ENCODE data around the gene SH3RF3. TPM values are rescaled to one million over a fixed set of nuclear protein-coding genes. Genes with fewer than 3 reads are reported as not detected.

Gene SH3RF3
- total RNA-seq, 4 donors from 2014 or later: 2.8 to 5.7 (median 3.0) TPM

DNA sequence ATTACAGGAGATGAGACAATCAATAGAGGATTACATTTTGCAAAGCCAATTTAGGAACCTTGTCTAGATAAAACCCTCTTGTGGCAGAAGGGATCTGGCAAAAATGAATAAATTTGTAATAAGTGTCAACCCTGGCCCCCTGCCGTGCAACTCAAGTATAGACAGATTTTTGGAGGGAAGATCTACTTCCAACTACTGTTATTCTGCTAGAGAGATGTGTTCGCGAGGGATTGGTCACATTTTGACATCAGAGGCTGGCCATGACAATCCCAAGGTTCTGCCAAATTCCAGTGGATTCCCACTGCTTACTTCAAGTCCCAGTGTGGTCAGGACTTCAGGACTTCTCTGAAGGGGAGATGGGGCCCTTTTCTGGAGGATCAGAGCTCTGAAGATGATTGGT is 192.6 kb downstream of the SH3RF3 start:
- in situ Hi-C loops (cut with MboI; ENCODE audit: low sequenced_read_pairs in 4 of 4): loop anchor here in 1 of 4 donors (25.0 kb wide), 1 partner anchor 184 kb away; the partner anchor contains the start of gene SH3RF3
- peaks cover 69 to 79% of the 10 kb centered on the region in 2 donors for H3K4me1 ChIP-seq
- intact Hi-C loops (cut with DNase I; ENCODE audit: low total_unique reads): loop anchor here (5.0 kb wide), 2 partner anchors 79 to 191 kb away; no protein-coding TSS in a partner anchor

DNA sequence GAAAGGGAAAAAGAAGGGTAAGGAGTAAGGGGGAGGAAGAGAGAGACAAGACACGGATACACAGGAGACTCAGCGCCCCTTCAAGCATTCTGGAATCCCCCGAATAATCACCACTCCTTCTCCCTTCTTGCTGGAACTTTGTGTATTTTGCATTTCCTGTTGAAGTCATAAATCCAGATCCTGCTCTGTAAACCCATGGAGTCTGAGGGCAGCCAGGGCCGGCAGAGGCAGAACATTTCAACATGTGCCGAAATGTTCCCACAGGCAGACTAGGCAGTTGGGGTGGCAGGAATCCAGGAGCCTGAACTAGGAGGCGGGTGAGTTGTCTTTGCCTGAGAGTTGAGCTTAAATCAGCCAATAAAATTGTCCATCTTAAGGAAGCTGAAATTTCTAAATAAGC is 193.1 kb downstream of the SH3RF3 start:
- intact Hi-C loops (cut with DNase I; ENCODE audit: low total_unique reads): loop anchor here (5.0 kb wide), 2 partner anchors 80 to 190 kb away; no protein-coding TSS in a partner anchor
- no peaks in the 10 kb centered on the region for H3K36me3 ChIP-seq
- peak; percentile 91 for DNase-seq
- H3K4me1 ChIP-seq: peaks cover 68 to 81% of the 10 kb centered on the region in 2 donors
- H3K9me3 ChIP-seq: no peaks in the 10 kb centered on the region
- TF ChIP-seq, protein P1, sequence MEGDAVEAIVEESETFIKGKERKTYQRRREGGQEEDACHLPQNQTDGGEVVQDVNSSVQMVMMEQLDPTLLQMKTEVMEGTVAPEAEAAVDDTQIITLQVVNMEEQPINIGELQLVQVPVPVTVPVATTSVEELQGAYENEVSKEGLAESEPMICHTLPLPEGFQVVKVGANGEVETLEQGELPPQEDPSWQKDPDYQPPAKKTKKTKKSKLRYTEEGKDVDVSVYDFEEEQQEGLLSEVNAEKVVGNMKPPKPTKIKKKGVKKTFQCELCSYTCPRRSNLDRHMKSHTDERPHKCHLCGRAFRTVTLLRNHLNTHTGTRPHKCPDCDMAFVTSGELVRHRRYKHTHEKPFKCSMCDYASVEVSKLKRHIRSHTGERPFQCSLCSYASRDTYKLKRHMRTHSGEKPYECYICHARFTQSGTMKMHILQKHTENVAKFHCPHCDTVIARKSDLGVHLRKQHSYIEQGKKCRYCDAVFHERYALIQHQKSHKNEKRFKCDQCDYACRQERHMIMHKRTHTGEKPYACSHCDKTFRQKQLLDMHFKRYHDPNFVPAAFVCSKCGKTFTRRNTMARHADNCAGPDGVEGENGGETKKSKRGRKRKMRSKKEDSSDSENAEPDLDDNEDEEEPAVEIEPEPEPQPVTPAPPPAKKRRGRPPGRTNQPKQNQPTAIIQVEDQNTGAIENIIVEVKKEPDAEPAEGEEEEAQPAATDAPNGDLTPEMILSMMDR (IDR thresholded peaks at IDR 0.05 in 4 of 5, conservative IDR thresholded peaks at IDR 0.05 in 1 of 5): no peak
- TF ChIP-seq POLR2A (IDR thresholded peaks at IDR 0.05): no peak
- in situ Hi-C loops (cut with MboI; ENCODE audit: low sequenced_read_pairs in 4 of 4): loop anchor here in 1 of 4 donors (25.0 kb wide), 1 partner anchor 185 kb away; the partner anchor contains the start of gene SH3RF3
- ATAC-seq: peak; percentile 74 to 80
- H3K27ac ChIP-seq: peak overlapping the region; percentile 63 to 76 (median 64)
- no peaks in the 10 kb centered on the region for H3K27me3 ChIP-seq
- H3K4me3 ChIP-seq: peak overlapping the region in 1 of 4 donors; percentile 30

More for the DNA sequence above, 192.6 kb downstream of the SH3RF3 start:
- H3K36me3 ChIP-seq: no peaks in the 10 kb centered on the region
- DNase-seq (no peak), ATAC-seq (no peak)
- TF ChIP-seq, protein P1 (IDR thresholded peaks at IDR 0.05 in 4 of 5, conservative IDR thresholded peaks at IDR 0.05 in 1 of 5): no peak
- no peak for TF ChIP-seq POLR2A (IDR thresholded peaks at IDR 0.05)
- peak overlapping the region; percentile 63 to 76 (median 64) for H3K27ac ChIP-seq
- no peaks in the 10 kb centered on the region for H3K27me3 ChIP-seq
- H3K9me3 ChIP-seq: no peaks in the 10 kb centered on the region
- H3K4me3 ChIP-seq: peak overlapping the region in 1 of 4 donors; percentile 30

DNA sequence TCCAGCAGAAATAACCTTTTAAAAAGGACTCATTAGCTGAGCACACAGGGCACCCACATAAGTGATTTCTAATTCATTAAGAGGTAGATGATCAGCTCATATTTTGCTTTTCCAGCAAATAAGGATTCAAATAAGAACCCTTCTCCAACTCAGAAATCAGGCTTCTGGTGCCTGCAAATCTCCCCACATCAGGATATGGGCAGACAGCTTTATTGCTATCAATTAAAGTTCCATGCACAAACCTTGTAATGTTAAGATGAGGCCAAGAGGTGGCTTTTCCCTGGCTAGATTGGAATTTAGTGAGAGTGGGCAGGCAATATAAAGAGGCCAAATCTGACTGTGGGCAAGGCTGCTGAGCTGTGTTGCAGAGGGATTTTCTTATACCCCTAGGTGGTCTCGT is 193.6 kb downstream of the SH3RF3 start:
- in situ Hi-C loops (cut with MboI; ENCODE audit: low sequenced_read_pairs in 4 of 4) (loop anchor here in 1 of 4 donors (25.0 kb wide), 1 partner anchor 185 kb away; the partner anchor contains the start of gene SH3RF3), intact Hi-C loops (cut with DNase I; ENCODE audit: low total_unique reads) (loop anchor here (5.0 kb wide), 2 partner anchors 80 to 190 kb away; no protein-coding TSS in a partner anchor)
- peak overlapping the region; percentile 63 to 76 (median 64) for H3K27ac ChIP-seq
- DNase-seq: no peak
- no peak for TF ChIP-seq POLR2A (IDR thresholded peaks at IDR 0.05)
- TF ChIP-seq, protein P1 (IDR thresholded peaks at IDR 0.05 in 4 of 5, conservative IDR thresholded peaks at IDR 0.05 in 1 of 5): no peak
- no peak for ATAC-seq
- H3K4me1 ChIP-seq: peaks cover 63 to 77% of the 10 kb centered on the region in 2 donors
- no peaks in the 10 kb centered on the region for H3K27me3 ChIP-seq
- H3K9me3 ChIP-seq: no peaks in the 10 kb centered on the region
- no peak overlapping the region for H3K4me3 ChIP-seq
- H3K36me3 ChIP-seq: no peaks in the 10 kb centered on the region

GRCh38 chr2:109324861-109325260 is 195.9 kb downstream of the SH3RF3 start:
- Histone ChIP-seq H3K27ac (peak overlapping the region; percentile 24 to 59 (median 34)), H3K4me3 (no peak overlapping the region), H3K4me1 (peaks cover 41 to 56% of the 10 kb centered on the region in 2 donors), H3K36me3 (no peaks in the 10 kb centered on the region), H3K27me3 (no peaks in the 10 kb centered on the region), H3K9me3 (no peaks in the 10 kb centered on the region)
- in situ Hi-C loops (cut with MboI; ENCODE audit: low sequenced_read_pairs in 4 of 4): loop anchor here in 1 of 4 donors (25.0 kb wide), 1 partner anchor 188 kb away; the partner anchor contains the start of gene SH3RF3
- ATAC-seq: peak; percentile 71 to 80
- intact Hi-C loops (cut with DNase I; ENCODE audit: low total_unique reads): loop anchor here (5.0 kb wide), 2 partner anchors 83 to 187 kb away; no protein-coding TSS in a partner anchor
- peak; percentile 66 to 84 for DNase-seq
- TF ChIP-seq POLR2A (IDR thresholded peaks at IDR 0.05): no peak
- TF ChIP-seq, protein P1 (IDR thresholded peaks at IDR 0.05 in 4 of 5, conservative IDR thresholded peaks at IDR 0.05 in 1 of 5): no peak
